H9 (cell line): ENCODE measurements around the gene IDE. TPM values are rescaled to one million over a fixed set of nuclear protein-coding genes. Genes with fewer than 3 reads are reported as not detected.

Experiments
- DNase-seq: peaks from one replicate; pipeline ENCODE4 v3.0.0-alpha.2; 2017
- H2AFZ ChIP-seq: one replicate; pipeline ENCODE4 v1.6.1; 2013; ENCODE audit warnings: mild to moderate bottlenecking, low read length, control low read depth, moderate library complexity
- H2AK5ac ChIP-seq: 2 replicates; pipeline ENCODE4 v1.6.1; 2013; ENCODE audit warnings: low read length, control low read depth, mixed read lengths; ENCODE audit not compliant: insufficient read length
- H2BK120ac ChIP-seq: one replicate; pipeline ENCODE4 v1.6.1; 2013; ENCODE audit warnings: low read depth, mild to moderate bottlenecking, low read length, control low read depth, inconsistent platforms; ENCODE audit not compliant: poor library complexity, severe bottlenecking
- H2BK12ac ChIP-seq: 2 replicates; pipeline ENCODE4 v1.6.1; 2013; ENCODE audit warnings: low read length, control low read depth, mixed read lengths, low read depth; ENCODE audit not compliant: insufficient read length
- H2BK15ac ChIP-seq: 2 replicates; pipeline ENCODE4 v1.6.1; 2013; ENCODE audit warnings: low read depth, low read length, control low read depth
- H2BK20ac ChIP-seq: one replicate; pipeline ENCODE4 v1.6.1; 2013; ENCODE audit warnings: low read depth, mild to moderate bottlenecking, low read length, control low read depth, inconsistent platforms; ENCODE audit not compliant: poor library complexity, severe bottlenecking
- H2BK5ac ChIP-seq: 2 replicates; pipeline ENCODE4 v1.6.1; 2013; ENCODE audit warnings: low read length, control low read depth, mixed read lengths; ENCODE audit not compliant: insufficient read length
- H3K14ac ChIP-seq: 2 replicates; pipeline ENCODE4 v1.6.1; 2013; ENCODE audit warnings: low read length, control low read depth; ENCODE audit not compliant: insufficient read depth
- H3K18ac ChIP-seq: 2 replicates; pipeline ENCODE4 v1.6.1; 2013; ENCODE audit warnings: low read depth, mild to moderate bottlenecking, mixed read lengths, low read length, control low read depth; ENCODE audit not compliant: insufficient read length
- H3K23ac ChIP-seq: 2 replicates; pipeline ENCODE4 v1.6.1; 2013; ENCODE audit warnings: low read length, control low read depth, mixed read lengths, low read depth; ENCODE audit not compliant: insufficient read length
- H3K23me2 ChIP-seq: 2 replicates; pipeline ENCODE4 v1.6.1; 2013; ENCODE audit warnings: low read depth, mild to moderate bottlenecking, mixed read lengths, low read length, control low read depth; ENCODE audit not compliant: insufficient read length, poor library complexity, severe bottlenecking
- H3K27ac ChIP-seq: 2 replicates; pipeline ENCODE4 v1.5.1; 2013; ENCODE audit warnings: low read length, control low read depth, mixed read lengths, low read depth; ENCODE audit not compliant: insufficient read length
- H3K27me3 ChIP-seq: 2 replicates; pipeline ENCODE4 v1.6.1; 2013; ENCODE audit warnings: low read length, control low read depth, inconsistent platforms; ENCODE audit not compliant: insufficient read depth
- H3K4ac ChIP-seq: 2 replicates; pipeline ENCODE4 v1.6.1; 2013; ENCODE audit warnings: low read depth, mild to moderate bottlenecking, control low read depth, inconsistent platforms, low read length, moderate library complexity
- H3K4me1 ChIP-seq: 2 replicates; pipeline ENCODE4 v1.6.1; 2013; ENCODE audit warnings: low read length, control low read depth, inconsistent platforms; ENCODE audit not compliant: insufficient read depth
- H3K4me2 ChIP-seq: 2 replicates; pipeline ENCODE4 v1.6.1; 2013; ENCODE audit warnings: low read length, control low read depth, mixed read lengths; ENCODE audit not compliant: insufficient read length, insufficient read depth
- H3K56ac ChIP-seq: 2 replicates; pipeline ENCODE4 v1.6.1; 2013; ENCODE audit warnings: low read depth, mild to moderate bottlenecking, mixed read lengths, low read length, control low read depth; ENCODE audit not compliant: insufficient read length
- H3K79me1 ChIP-seq: 2 replicates; pipeline ENCODE4 v1.6.1; 2013; ENCODE audit warnings: low read depth, mild to moderate bottlenecking, moderate library complexity, low read length, control low read depth, inconsistent platforms; ENCODE audit not compliant: insufficient read depth, poor library complexity, severe bottlenecking
- H3K79me2 ChIP-seq: 2 replicates; pipeline ENCODE4 v1.6.1; 2013; ENCODE audit warnings: low read length, control low read depth, inconsistent platforms; ENCODE audit not compliant: insufficient read depth
- H3K9ac ChIP-seq: 2 replicates; pipeline ENCODE4 v1.6.1; 2013; ENCODE audit warnings: low read length, control low read depth, mixed read lengths; ENCODE audit not compliant: insufficient read length; ENCODE audit errors: extremely low read depth
- H3K9me3 ChIP-seq: one replicate; pipeline ENCODE4 v1.6.1; 2013; ENCODE audit warnings: low read depth, low read length, inconsistent platforms; ENCODE audit not compliant: control insufficient read depth
- H3T11ph ChIP-seq: one replicate; pipeline ENCODE4 v1.6.1; 2013; ENCODE audit warnings: mild to moderate bottlenecking, low read length, control low read depth, inconsistent platforms
- H4K20me1 ChIP-seq: one replicate; pipeline ENCODE4 v1.6.1; 2013; ENCODE audit not compliant: control insufficient read depth, insufficient read length, insufficient read depth
- H4K5ac ChIP-seq: 2 replicates; pipeline ENCODE4 v1.6.1; 2013; ENCODE audit warnings: low read depth, mild to moderate bottlenecking, mixed read lengths, low read length, control low read depth; ENCODE audit not compliant: insufficient read length
- H4K8ac ChIP-seq: replicated peaks from 2 replicates; pipeline ENCODE4 v1.6.1; 2013; ENCODE audit warnings: low read length, control low read depth, mixed read lengths, low read depth; ENCODE audit not compliant: insufficient read length
- H4K91ac ChIP-seq: 2 replicates; pipeline ENCODE4 v1.6.1; 2013; ENCODE audit warnings: low read depth, mild to moderate bottlenecking, moderate library complexity, mixed read lengths, low read length, control low read depth; ENCODE audit not compliant: insufficient read length
- H3K27ac Mint-ChIP-seq, 3 experiments: 2 replicates in 2 of 3; 3 replicates in 1 of 3; pipeline ENCODE4 v1.8.0; 2020 to 2021; ENCODE audit warnings: mixed read lengths in 3 of 3, mild to moderate bottlenecking in 1 of 3, moderate library complexity in 1 of 3
- H3K27me3 Mint-ChIP-seq: 2 replicates; pipeline ENCODE4 v1.8.0; 2021; ENCODE audit warnings: low read depth, mild to moderate bottlenecking, moderate library complexity, mixed read lengths
- H3K36me3 Mint-ChIP-seq, 3 experiments: 2 replicates in 2 of 3; 3 replicates in 1 of 3; pipeline ENCODE4 v1.8.0; 2020 to 2021; ENCODE audit warnings: low read depth in 3 of 3, mixed read lengths in 3 of 3; ENCODE audit not compliant: insufficient read depth in 1 of 3
- H3K4me1 Mint-ChIP-seq, 2 experiments: 2 replicates each; pipeline ENCODE4 v1.8.0; 2020; ENCODE audit warnings: mixed read lengths in 2 of 2
- H3K4me3 Mint-ChIP-seq, 2 experiments: 2 replicates in 1 of 2; 3 replicates in 1 of 2; pipeline ENCODE4 v1.8.0; 2020 to 2021; ENCODE audit warnings: mild to moderate bottlenecking in 2 of 2, mixed read lengths in 2 of 2, moderate library complexity in 1 of 2
- H3K9me3 Mint-ChIP-seq, 2 experiments: 2 replicates in 1 of 2; 3 replicates in 1 of 2; pipeline ENCODE4 v1.8.0; 2020; ENCODE audit warnings: mild to moderate bottlenecking in 2 of 2, mixed read lengths in 2 of 2, moderate library complexity in 1 of 2
- CTCF ChIP-seq: fragments of 200-600 bp; sonication (generic); conservative IDR thresholded peaks from 3 replicates; pipeline ENCODE4 v1.8.0; 2021; ENCODE audit warnings: antibody characterized with exemption, mild to moderate bottlenecking
- WGBS: extraction: QIAGEN DNeasy Blood & Tissue Kit; methylation state at CpG from one replicate; pipeline ENCODE4 v1.1.7; 2013; ENCODE audit warnings: missing lambda C conversion rate, low lambda C conversion rate, mixed read lengths; ENCODE audit not compliant: insufficient read length; ENCODE audit errors: extremely low coverage; 5-methylcytosine and 5-hydroxymethylcytosine counted together
- total RNA-seq: library from RNA; stranded (reverse); gene quantifications from 2 replicates; pipeline ENCODE4 v1.2.1, GENCODE V29; 2021

Gene IDE
- total RNA-seq, 1 experiment from 2014 or later, result 48.9 TPM

- Histone ChIP-seq H2AFZ (no peak overlapping the region), H3K14ac (no peak overlapping the region), H4K20me1 (no peaks in the 10 kb centered on the region), H3K9ac (no peak overlapping the region), H2BK12ac (no peak overlapping the region), H3K56ac (no peak overlapping the region), H3K79me1 (no peaks in the 10 kb centered on the region), H3K4me2 (no peak overlapping the region), H2BK20ac (no peak overlapping the region), H2AK5ac (no peak overlapping the region), H3K4ac (no peak overlapping the region), H4K91ac (no peak overlapping the region), H3T11ph (no peak overlapping the region), H4K5ac (no peak overlapping the region), H3K27ac (no peak overlapping the region), H4K8ac (no peak overlapping the region), H3K79me2 (no peaks in the 10 kb centered on the region), H2BK5ac (no peak overlapping the region), H2BK15ac (no peak overlapping the region), H2BK120ac (no peak overlapping the region), H3K23me2 (no peaks in the 10 kb centered on the region), H3K4me1 (no peaks in the 10 kb centered on the region), H3K9me3 (no peaks in the 10 kb centered on the region), H3K27me3 (no peaks in the 10 kb centered on the region), H3K23ac (no peak overlapping the region), H3K18ac (no peak overlapping the region)
- H3K4me3 Mint-ChIP-seq, result no peak overlapping the region
- no peaks in the 10 kb centered on the region for H3K27me3 Mint-ChIP-seq
- TF ChIP-seq CTCF, result no peak
- WGBS, result no CpG with 5 or more reads among the region's 2 CpGs
- no peaks in the 10 kb centered on the region for H3K9me3 Mint-ChIP-seq
- no peak for DNase-seq
- H3K36me3 Mint-ChIP-seq, result peaks cover 4 to 47% (median 31%) of the 10 kb centered on the region in 3 experiments; a peak in 6 of 7 replicates
- no peak overlapping the region; a peak in 1 of 7 replicates for H3K27ac Mint-ChIP-seq
- H3K4me1 Mint-ChIP-seq, result no peaks in the 10 kb centered on the region
Measured at GRCh38 chr10:92508866-92509265, 65.0 kb downstream of the IDE start.
